GM06990 (cell line): Measurements from ENCODE around the gene DMRTC2.

ENCODE experiments used
- DNase-seq: peaks from one replicate; pipeline ENCODE4 v3.0.0-alpha.2; 2011; ENCODE audit not compliant: insufficient read length; ENCODE audit errors: extremely low read depth
- H3K27me3 ChIP-seq: replicated peaks from 2 replicates; pipeline ENCODE4 v1.6.0; 2011; ENCODE audit warnings: low read length; ENCODE audit not compliant: control insufficient read depth, insufficient read depth
- H3K36me3 ChIP-seq: 2 replicates; pipeline ENCODE4 v1.5.1; 2011; ENCODE audit warnings: low read length; ENCODE audit not compliant: control insufficient read depth, insufficient read depth
- H3K4me3 ChIP-seq: replicated peaks from 2 replicates; pipeline ENCODE4 v1.5.1; 2011; ENCODE audit warnings: low read depth, mild to moderate bottlenecking, control low read depth, low read length
- CTCF ChIP-seq: IDR thresholded peaks from 2 replicates; pipeline ENCODE4 v1.5.1; 2011; ENCODE audit warnings: low read length, control low read depth, mild to moderate bottlenecking, inconsistent platforms; ENCODE audit not compliant: insufficient read depth, poor library complexity, severe bottlenecking

DMRTC2 gene

DNA sequence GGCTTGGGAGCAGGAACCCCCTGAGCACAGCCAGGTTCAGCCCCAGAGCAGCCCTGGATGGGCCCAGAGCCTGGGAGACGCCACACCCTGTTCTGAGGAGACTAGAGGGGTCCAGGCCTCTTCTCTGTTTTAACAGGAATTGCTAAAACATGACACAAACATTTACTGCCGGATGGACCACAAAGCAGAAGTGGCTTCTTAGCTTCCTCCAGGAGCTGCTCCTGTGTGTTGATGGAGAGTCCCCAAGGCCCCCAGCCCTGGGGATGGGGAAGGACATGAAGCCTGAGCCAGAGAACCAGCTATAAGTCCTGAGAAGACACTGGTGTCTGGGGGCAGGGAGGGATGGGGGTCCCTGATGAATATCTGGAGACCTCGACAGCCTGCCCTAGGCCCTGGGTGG is 33.8 kb upstream of the DMRTC2 start:
- no peak for DNase-seq
- Histone ChIP-seq H3K4me3 (no peak overlapping the region), H3K27me3 (peaks cover 2% of the 10 kb centered on the region; the same call in 1 of the 2 replicates), H3K36me3 (no peaks in the 10 kb centered on the region)
- no peak for TF ChIP-seq CTCF

- H3K4me3 ChIP-seq, result no peak overlapping the region
- no peaks in the 10 kb centered on the region for H3K36me3 ChIP-seq
- 0 out of 2 replicates have a peak, but pooled peaks cover 2% of the 10 kb centered on the region for H3K27me3 ChIP-seq
- no peak for DNase-seq
- TF ChIP-seq CTCF, result no peak
These were observed 32.9 kb upstream of the DMRTC2 start for GRCh38 chr19:41811981-41812380.

DNA sequence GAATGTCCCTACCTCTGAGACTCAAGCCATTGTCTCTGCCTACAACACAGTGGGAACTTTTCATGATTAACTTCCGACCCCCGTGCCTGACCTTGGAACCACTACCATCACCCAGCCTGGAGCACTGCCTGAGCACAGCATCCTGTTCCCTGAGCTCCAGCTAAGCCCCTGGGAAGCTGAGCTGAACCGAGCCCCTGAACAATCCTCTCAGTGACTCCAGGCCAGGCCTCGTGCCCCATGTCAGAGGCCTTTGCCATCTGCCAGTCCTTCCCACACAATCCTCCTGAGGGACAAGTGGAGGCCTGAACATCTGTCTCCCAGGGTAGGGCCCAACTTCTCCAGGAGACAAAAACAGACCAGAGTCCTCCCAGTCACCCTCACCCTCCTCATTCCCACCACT is 30.9 kb upstream of the DMRTC2 start:
- no peaks in the 10 kb centered on the region for H3K27me3 ChIP-seq
- no peaks in the 10 kb centered on the region for H3K36me3 ChIP-seq
- TF ChIP-seq CTCF, result no peak
- DNase-seq, result no peak
- no peak overlapping the region for H3K4me3 ChIP-seq

- H3K27me3 ChIP-seq, result no peaks in the 10 kb centered on the region
- no peak for TF ChIP-seq CTCF
- H3K4me3 ChIP-seq, result no peak overlapping the region
- no peak for DNase-seq
- H3K36me3 ChIP-seq, result no peaks in the 10 kb centered on the region
These were observed 29.5 kb upstream of the DMRTC2 start for GRCh38 chr19:41815301-41815700.

- DNase-seq, result no peak
- Histone ChIP-seq H3K36me3 (no peaks in the 10 kb centered on the region), H3K4me3 (no peak overlapping the region), H3K27me3 (no peaks in the 10 kb centered on the region)
- no peak for TF ChIP-seq CTCF
These were observed 28.1 kb upstream of the DMRTC2 start for GRCh38 chr19:41816761-41817160.
